T-helper 17 cell (primary cell): ENCODE data around the gene P2RY2. TPM values are rescaled to one million over a fixed set of nuclear protein-coding genes. Genes with fewer than 3 reads are reported as not detected.
"Not testable (repeated sequence)": the region's sequence is repeated elsewhere in the genome, so short reads cannot be mapped to it uniquely, and the experiment has no call there.

Experiments used
- ATAC-seq: fragments of 150-1000 bp; cut with Tn5 transposase; 2 replicates; pipeline ENCODE4 v1.10.0; 2021; ENCODE audit warnings: mild to moderate bottlenecking, moderate library complexity
- DNase-seq, 3 donors: peaks; one replicate each; pipeline versions ENCODE4 v3.0.0 to v3.0.0-alpha.2; 2020 to 2021
- H3K9me3 ChIP-seq: one replicate; pipeline ENCODE4 v1.7.0; 2013; ENCODE audit warnings: low read length, mild to moderate bottlenecking; ENCODE audit not compliant: control insufficient read depth, poor library complexity, severe bottlenecking
- H3K27ac Mint-ChIP-seq: one replicate; pipeline ENCODE4 v1.8.0; 2022; ENCODE audit warnings: mild to moderate bottlenecking, moderate library complexity, mixed read lengths
- H3K27me3 Mint-ChIP-seq: one replicate; pipeline ENCODE4 v1.8.0; 2022; ENCODE audit warnings: mixed read lengths
- H3K36me3 Mint-ChIP-seq: one replicate; pipeline ENCODE4 v1.8.0; 2022; ENCODE audit warnings: low read depth, mixed read lengths
- H3K4me1 Mint-ChIP-seq: one replicate; pipeline ENCODE4 v1.8.0; 2022; ENCODE audit warnings: mild to moderate bottlenecking, mixed read lengths
- H3K4me3 Mint-ChIP-seq: one replicate; pipeline ENCODE4 v1.8.0; 2022; ENCODE audit warnings: mild to moderate bottlenecking, moderate library complexity, mixed read lengths
- total RNA-seq, 4 donors: library from RNA in 2 of 4; stranded (reverse) in 2 of 4; gene quantifications; one replicate each; pipeline ENCODE4 v1.2.3 and lab custom pipeline; 2022 to 2026

Gene P2RY2
- total RNA-seq, 2 donors from 2014 or later, result 0.29 to 0.55 TPM

GRCh38 chr11:73191151-73191550 lies 26.9 kb upstream of the P2RY2 start:
- H3K9me3 ChIP-seq, result no peaks in the 10 kb centered on the region
- H3K27me3 Mint-ChIP-seq, result peaks cover 23% of the 10 kb centered on the region
- DNase-seq (no peak), ATAC-seq (no peak)
- peaks cover 5% of the 10 kb centered on the region for H3K36me3 Mint-ChIP-seq
- H3K27ac Mint-ChIP-seq, result no peak overlapping the region
- no peak overlapping the region for H3K4me3 Mint-ChIP-seq
- peaks cover 2% of the 10 kb centered on the region for H3K4me1 Mint-ChIP-seq

GRCh38 chr11:73192272-73192671 lies 25.8 kb upstream of the P2RY2 start:
- Mint-ChIP-seq H3K36me3 (peaks cover 5% of the 10 kb centered on the region), H3K4me3 (no peak overlapping the region), H3K27ac (no peak overlapping the region), H3K27me3 (peaks cover 26% of the 10 kb centered on the region), H3K4me1 (peaks cover 2% of the 10 kb centered on the region)
- DNase-seq (no peak), ATAC-seq (no peak)
- no peaks in the 10 kb centered on the region for H3K9me3 ChIP-seq

- ATAC-seq (no peak), DNase-seq (no peak)
- peaks cover 26% of the 10 kb centered on the region for H3K27me3 Mint-ChIP-seq
- H3K27ac Mint-ChIP-seq, result no peak overlapping the region
- peaks cover 2% of the 10 kb centered on the region for H3K4me1 Mint-ChIP-seq
- H3K36me3 Mint-ChIP-seq, result peaks cover 5% of the 10 kb centered on the region
- no peaks in the 10 kb centered on the region for H3K9me3 ChIP-seq
- H3K4me3 Mint-ChIP-seq, result no peak overlapping the region
These were observed 24.6 kb upstream of the P2RY2 start for GRCh38 chr11:73193251-73194033.

- peaks cover 2% of the 10 kb centered on the region for H3K4me1 Mint-ChIP-seq
- no peaks in the 10 kb centered on the region for H3K9me3 ChIP-seq
- DNase-seq (no peak), ATAC-seq (no peak)
- H3K27me3 Mint-ChIP-seq, result peaks cover 26% of the 10 kb centered on the region
- no peak overlapping the region for H3K4me3 Mint-ChIP-seq
- H3K27ac Mint-ChIP-seq, result no peak overlapping the region
- peaks cover 5% of the 10 kb centered on the region for H3K36me3 Mint-ChIP-seq
These were observed 24.0 kb upstream of the P2RY2 start for GRCh38 chr11:73194034-73194507.

- H3K27me3 Mint-ChIP-seq, result peaks cover 27% of the 10 kb centered on the region
- no peaks in the 10 kb centered on the region for H3K9me3 ChIP-seq
- ATAC-seq (no peak), DNase-seq (no peak)
- H3K4me1 Mint-ChIP-seq, result peaks cover 2% of the 10 kb centered on the region
- H3K4me3 Mint-ChIP-seq, result no peak overlapping the region
- H3K36me3 Mint-ChIP-seq, result peaks cover 5% of the 10 kb centered on the region
- H3K27ac Mint-ChIP-seq, result no peak overlapping the region
These were observed 23.5 kb upstream of the P2RY2 start for GRCh38 chr11:73194593-73194992.

- no peak for ATAC-seq
- no peak for DNase-seq
These were observed 22.7 kb upstream of the P2RY2 start for GRCh38 chr11:73195191-73196007.

GRCh38 chr11:73196576-73196975 lies 21.5 kb upstream of the P2RY2 start:
- H3K27ac Mint-ChIP-seq, result no peak overlapping the region
- H3K27me3 Mint-ChIP-seq, result peaks cover 28% of the 10 kb centered on the region
- ATAC-seq, result no peak
- H3K4me1 Mint-ChIP-seq, result peaks cover 2% of the 10 kb centered on the region
- no peak for DNase-seq
- H3K36me3 Mint-ChIP-seq, result no peaks in the 10 kb centered on the region
- no peaks in the 10 kb centered on the region for H3K9me3 ChIP-seq
- H3K4me3 Mint-ChIP-seq, result no peak overlapping the region

More at GRCh38 chr11:73195191-73196007, 22.7 kb upstream of the P2RY2 start:
- no peaks in the 10 kb centered on the region for H3K9me3 ChIP-seq
- Mint-ChIP-seq H3K27ac (no peak overlapping the region), H3K4me3 (no peak overlapping the region), H3K4me1 (peaks cover 2% of the 10 kb centered on the region), H3K27me3 (peaks cover 27% of the 10 kb centered on the region), H3K36me3 (peaks cover 2% of the 10 kb centered on the region)

- H3K36me3 Mint-ChIP-seq, result no peaks in the 10 kb centered on the region
- peaks cover 28% of the 10 kb centered on the region for H3K27me3 Mint-ChIP-seq
- DNase-seq (no peak), ATAC-seq (no peak)
- no peaks in the 10 kb centered on the region for H3K9me3 ChIP-seq
- H3K27ac Mint-ChIP-seq, result no peak overlapping the region
- H3K4me1 Mint-ChIP-seq, result peaks cover 2% of the 10 kb centered on the region
- H3K4me3 Mint-ChIP-seq, result no peak overlapping the region
These were observed 20.7 kb upstream of the P2RY2 start for GRCh38 chr11:73197348-73197747.

GRCh38 chr11:73197787-73198186 lies 20.3 kb upstream of the P2RY2 start:
- not testable (repeated sequence) for H3K27ac Mint-ChIP-seq, ATAC-seq, DNase-seq, H3K9me3 ChIP-seq, H3K4me1 Mint-ChIP-seq, H3K36me3 Mint-ChIP-seq, H3K4me3 Mint-ChIP-seq
- peaks cover 28% of the 10 kb centered on the region for H3K27me3 Mint-ChIP-seq

- no peak overlapping the region for H3K4me3 Mint-ChIP-seq
- ATAC-seq (no peak), DNase-seq (no peak)
- no peaks in the 10 kb centered on the region for H3K4me1 Mint-ChIP-seq
- H3K27me3 Mint-ChIP-seq, result peaks cover 33% of the 10 kb centered on the region
- no peak overlapping the region for H3K27ac Mint-ChIP-seq
- H3K9me3 ChIP-seq, result no peaks in the 10 kb centered on the region
- no peaks in the 10 kb centered on the region for H3K36me3 Mint-ChIP-seq
These were observed 19.4 kb upstream of the P2RY2 start for GRCh38 chr11:73198677-73199076.

GRCh38 chr11:73199446-73199845 lies 18.6 kb upstream of the P2RY2 start:
- Mint-ChIP-seq H3K27me3 (peaks cover 36% of the 10 kb centered on the region), H3K36me3 (no peaks in the 10 kb centered on the region), H3K4me1 (no peaks in the 10 kb centered on the region), H3K27ac (no peak overlapping the region), H3K4me3 (no peak overlapping the region)
- DNase-seq (no peak), ATAC-seq (no peak)
- no peaks in the 10 kb centered on the region for H3K9me3 ChIP-seq

- ATAC-seq (no peak), DNase-seq (no peak)
- peaks cover 3% of the 10 kb centered on the region for H3K36me3 Mint-ChIP-seq
- peaks cover 41% of the 10 kb centered on the region for H3K27me3 Mint-ChIP-seq
- no peak overlapping the region for H3K4me3 Mint-ChIP-seq
- no peaks in the 10 kb centered on the region for H3K9me3 ChIP-seq
- peaks cover 4% of the 10 kb centered on the region for H3K4me1 Mint-ChIP-seq
- H3K27ac Mint-ChIP-seq, result no peak overlapping the region
These were observed 17.8 kb upstream of the P2RY2 start for GRCh38 chr11:73200256-73200655.

- H3K9me3 ChIP-seq, result no peaks in the 10 kb centered on the region
- no peak overlapping the region for H3K27ac Mint-ChIP-seq
- peaks cover 8% of the 10 kb centered on the region for H3K4me1 Mint-ChIP-seq
- peaks cover 46% of the 10 kb centered on the region for H3K27me3 Mint-ChIP-seq
- no peak for ATAC-seq
- H3K4me3 Mint-ChIP-seq, result no peak overlapping the region
- peaks cover 6% of the 10 kb centered on the region for H3K36me3 Mint-ChIP-seq
- no peak for DNase-seq
These were observed 16.8 kb upstream of the P2RY2 start for GRCh38 chr11:73201249-73201648.
